Gastrocnemius medialis (tissue), 4 donors: ENCODE measurements around the gene CCDC12. TPM values are rescaled to one million over a fixed set of nuclear protein-coding genes. Genes with fewer than 3 reads are reported as not detected.

ENCODE experiments used
- ATAC-seq, 2 donors: fragments of 150-250 bp; one replicate each; pipeline ENCODE4 v1.9.1; 2016
- DNase-seq, 2 donors: peaks; one replicate each; pipeline ENCODE4 v3.0.0-alpha.2; 2019
- H3K27ac ChIP-seq, 4 donors: fragments of 200-600 bp; sonication (generic); 1 replicate in 1 of 4; 2 replicates in 3 of 4; pipeline ENCODE4 v1.5.1; 2016 to 2018; ENCODE audit warnings: mild to moderate bottlenecking in 2 of 4, moderate library complexity in 1 of 4
- H3K27me3 ChIP-seq, 3 donors: fragments of 200-600 bp; sonication (generic) in 2 of 3; 1 replicate in 1 of 3; 2 replicates in 2 of 3; pipeline versions ENCODE4 v1.5.1 to v1.6.0; 2016 to 2019; ENCODE audit warnings: mild to moderate bottlenecking in 1 of 3, moderate library complexity in 1 of 3
- H3K36me3 ChIP-seq, 2 donors: fragments of 200-600 bp; sonication (generic) in 1 of 2; one replicate each; pipeline ENCODE4 v1.5.1; 2017 to 2018
- H3K4me1 ChIP-seq, 2 donors: fragments of 200-600 bp; sonication (generic) in 1 of 2; one replicate each; pipeline ENCODE4 v1.5.1; 2016 to 2017; ENCODE audit warnings: mild to moderate bottlenecking in 2 of 2
- H3K4me3 ChIP-seq, 4 donors: fragments of 200-600 bp; sonication (generic) in 3 of 4; 1 replicate in 1 of 4; 2 replicates in 3 of 4; pipeline ENCODE4 v1.5.1; 2016 to 2019; ENCODE audit warnings: mild to moderate bottlenecking in 2 of 4
- H3K9me3 ChIP-seq, 3 donors: fragments of 200-600 bp; sonication (generic) in 2 of 3; 1 replicate in 1 of 3; 2 replicates in 2 of 3; pipeline ENCODE4 v1.5.1; 2016 to 2019
- CTCF ChIP-seq, 5 experiments: fragments of 450-650 bp in 3 of 5; fragments of 200-600 bp in 2 of 5; sonication (generic) in 2 of 5; IDR thresholded peaks in 4 of 5; conservative IDR thresholded peaks in 1 of 5; 1 replicate in 4 of 5; 2 replicates in 1 of 5; pipeline ENCODE4 v1.5.1; 2016 to 2019; ENCODE audit warnings: antibody characterized with exemption in 5 of 5, mild to moderate bottlenecking in 3 of 5, moderate library complexity in 3 of 5
- POLR2A ChIP-seq, 2 donors: fragments of 450-650 bp; IDR thresholded peaks; one replicate each; pipeline ENCODE4 v1.6.1; 2017; ENCODE audit warnings: antibody characterized with exemption in 2 of 2, mild to moderate bottlenecking in 2 of 2, moderate library complexity in 2 of 2
- in situ Hi-C, 4 donors: fragments of 200-750 bp; cut with MboI; loops; one replicate each; pipeline versions ENCODE4 v1.15.0 to v1.8.0; 2017; ENCODE audit warnings: low sequenced_read_pairs in 4 of 4
- intact Hi-C: fragments of 100-400 bp; cut with DNase I; formaldehyde crosslinking; loops from one replicate; pipeline ENCODE4 v1.15.1; 2023; ENCODE audit warnings: low total_unique reads
- total RNA-seq, 4 donors: library from RNA; depleted of rRNA; stranded (reverse); fragments of >200 nt; gene quantifications; one replicate each; pipeline versions ENCODE4 v1.1.0 to v1.2.3, GENCODE V29; 2016

CCDC12 gene
- total RNA-seq, 4 donors from 2014 or later, result 24.6 to 32.0 (median 29.0) TPM

DNA sequence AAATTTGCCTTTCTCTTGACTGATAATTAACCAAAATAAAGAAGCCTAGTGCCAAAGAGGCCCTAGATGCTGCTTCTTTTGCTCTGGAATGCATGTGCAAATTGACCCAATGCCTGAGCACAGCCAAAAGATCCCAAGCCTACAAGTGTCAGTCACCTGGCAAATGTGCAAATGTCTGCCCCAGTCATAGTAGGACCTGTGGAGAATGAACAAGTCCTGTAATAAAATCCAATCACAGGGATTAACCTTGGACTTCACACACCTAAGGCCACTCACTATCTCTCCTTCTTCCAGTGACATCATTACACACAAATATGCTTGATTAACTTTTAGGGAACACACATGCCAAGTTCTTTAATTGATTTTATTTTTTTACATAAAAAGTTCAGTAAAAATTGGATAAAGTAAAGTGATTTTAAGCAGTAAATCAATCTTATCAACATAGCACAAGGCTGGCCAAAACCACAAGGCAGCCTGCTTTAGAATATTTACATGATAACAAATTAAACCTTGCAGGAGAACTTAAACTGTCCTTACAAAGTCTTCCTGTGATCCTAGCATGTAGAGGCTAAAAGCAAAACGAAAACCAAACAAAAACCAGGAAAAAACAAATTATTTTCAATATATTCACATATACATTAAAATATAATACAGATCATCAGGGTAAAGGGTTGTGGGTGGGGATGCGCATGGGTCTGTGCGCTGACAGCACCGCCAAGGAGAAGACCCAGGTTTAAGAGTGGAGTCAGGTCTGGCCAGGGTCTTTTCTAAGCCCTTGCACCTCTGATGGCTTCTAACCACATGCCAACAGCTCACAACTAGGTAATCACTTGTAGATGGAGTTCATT is 39.8 kb upstream of the CCDC12 start:
- DNase-seq (no peak), ATAC-seq (no peak)
- in situ Hi-C loops (loop anchor here in 1 of 4 donors (25.0 kb wide), 1 partner anchor 329 kb away; the partner anchor contains the start of gene ALS2CL), intact Hi-C loops (loop anchor here (5.0 kb wide), 1 partner anchor 84 kb away; no protein-coding TSS in a partner anchor)
- Histone ChIP-seq H3K4me1 (peaks cover 19 to 52% of the 10 kb centered on the region in 2 donors), H3K27me3 (no peaks in the 10 kb centered on the region), H3K4me3 (no peak overlapping the region), H3K27ac (peak overlapping the region; percentile 17 to 88 (median 44)), H3K36me3 (peaks cover 0 to 24% of the 10 kb centered on the region in 2 donors), H3K9me3 (no peaks in the 10 kb centered on the region)
- TF ChIP-seq CTCF (IDR thresholded peaks at IDR 0.05 in 4 of 5, conservative IDR thresholded peaks at IDR 0.05 in 1 of 5), result no peak
- TF ChIP-seq POLR2A (IDR thresholded peaks at IDR 0.05), result no peak

DNA sequence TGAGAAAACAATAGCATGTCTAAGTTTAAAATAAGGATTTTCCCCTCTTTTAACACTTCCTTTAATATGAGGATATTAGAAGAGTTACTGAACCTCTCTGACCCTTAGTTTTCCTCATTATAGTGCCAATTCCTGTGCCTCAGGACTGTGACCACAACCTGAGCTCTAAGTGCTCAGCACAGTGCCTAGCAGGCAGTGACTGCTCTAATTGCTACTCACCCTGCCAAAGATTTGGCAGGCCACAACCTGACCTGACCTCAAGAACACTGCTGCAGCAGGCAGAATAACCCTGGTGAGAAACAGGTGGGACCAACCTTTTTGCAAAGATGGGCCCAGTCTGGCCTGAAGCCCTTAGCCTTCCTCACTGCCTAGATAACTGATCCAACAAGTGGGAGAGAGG is 38.6 kb upstream of the CCDC12 start:
- H3K4me3 ChIP-seq, result no peak overlapping the region
- no peaks in the 10 kb centered on the region for H3K27me3 ChIP-seq
- no peaks in the 10 kb centered on the region for H3K9me3 ChIP-seq
- no peak for DNase-seq
- intact Hi-C loops, result loop anchor here (5.0 kb wide), 1 partner anchor 83 kb away; no protein-coding TSS in a partner anchor
- peaks cover 0 to 24% of the 10 kb centered on the region in 2 donors for H3K36me3 ChIP-seq
- peak overlapping the region in 1 of 4 donors; percentile 39 for H3K27ac ChIP-seq
- ATAC-seq, result no peak
- no peak for TF ChIP-seq CTCF (IDR thresholded peaks at IDR 0.05 in 4 of 5, conservative IDR thresholded peaks at IDR 0.05 in 1 of 5)
- TF ChIP-seq POLR2A (IDR thresholded peaks at IDR 0.05), result no peak
- in situ Hi-C loops, result loop anchor here in 1 of 4 donors (25.0 kb wide), 1 partner anchor 328 kb away; the partner anchor contains the start of gene ALS2CL
- H3K4me1 ChIP-seq, result peaks cover 12 to 42% of the 10 kb centered on the region in 2 donors

GRCh38 chr3:47014036-47014435 is 37.5 kb upstream of the CCDC12 start:
- no peak for ATAC-seq
- Histone ChIP-seq H3K27ac (no peak overlapping the region), H3K4me1 (peaks cover 11 to 32% of the 10 kb centered on the region in 2 donors), H3K4me3 (no peak overlapping the region), H3K27me3 (no peaks in the 10 kb centered on the region), H3K36me3 (peaks cover 0 to 24% of the 10 kb centered on the region in 2 donors), H3K9me3 (no peaks in the 10 kb centered on the region)
- TF ChIP-seq POLR2A (IDR thresholded peaks at IDR 0.05) (no peak), CTCF (IDR thresholded peaks at IDR 0.05 in 4 of 5, conservative IDR thresholded peaks at IDR 0.05 in 1 of 5) (no peak)
- in situ Hi-C loops (loop anchor here in 1 of 4 donors (25.0 kb wide), 1 partner anchor 327 kb away; the partner anchor contains the start of gene ALS2CL), intact Hi-C loops (no loop called here)
- no peak for DNase-seq

DNA sequence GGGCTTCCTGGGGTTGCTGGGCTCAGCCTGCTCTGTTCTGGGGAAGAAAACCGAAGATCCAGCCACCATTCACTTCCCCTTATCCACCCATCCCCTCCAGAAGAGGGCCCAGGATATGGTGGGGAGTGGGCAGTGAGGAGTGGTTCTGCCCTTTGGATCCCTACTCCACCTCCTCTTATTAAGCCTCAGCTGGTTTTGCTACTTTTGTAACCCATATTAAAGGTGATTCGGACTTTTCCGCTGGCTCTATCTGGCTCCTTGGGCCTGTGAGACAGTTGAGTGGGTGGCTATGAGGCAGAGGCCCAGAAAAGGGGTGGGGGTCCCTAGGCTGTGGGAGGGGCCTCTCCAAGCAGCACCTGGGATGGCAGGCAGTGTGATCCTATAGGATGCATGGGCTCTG is 36.7 kb upstream of the CCDC12 start:
- no peak for TF ChIP-seq POLR2A (IDR thresholded peaks at IDR 0.05)
- no peak for TF ChIP-seq CTCF (IDR thresholded peaks at IDR 0.05 in 4 of 5, conservative IDR thresholded peaks at IDR 0.05 in 1 of 5)
- intact Hi-C loops, result no loop called here
- ATAC-seq (no peak), DNase-seq (no peak)
- Histone ChIP-seq H3K4me3 (no peak overlapping the region), H3K9me3 (no peaks in the 10 kb centered on the region), H3K27me3 (no peaks in the 10 kb centered on the region), H3K4me1 (peaks cover 18 to 29% of the 10 kb centered on the region in 2 donors), H3K27ac (peak overlapping the region; percentile 5 to 63 (median 22)), H3K36me3 (peaks cover 0 to 24% of the 10 kb centered on the region in 2 donors)
- in situ Hi-C loops, result loop anchor here in 1 of 4 donors (25.0 kb wide), 1 partner anchor 326 kb away; the partner anchor contains the start of gene ALS2CL
